H1 (cell line): ENCODE data around the gene ALOX5. TPM values are rescaled to one million over a fixed set of nuclear protein-coding genes. Genes with fewer than 3 reads are reported as not detected.

Source experiments
- CTCF ChIA-PET: fragments of 300-600 bp; sonication (Branson Sonifier 250); formaldehyde crosslinking; loops from one replicate; lab custom pipeline; 2021; ENCODE audit not compliant: partially characterized antibody; lab: Charles Lee
- POLR2A ChIA-PET: fragments of 300-600 bp; sonication (Branson Sonifier 250); formaldehyde crosslinking; loops from one replicate; lab custom pipeline; 2021; ENCODE audit warnings: inconsistent platforms; ENCODE audit not compliant: partially characterized antibody; lab: Charles Lee
- DNase-seq, 2 experiments: peaks; one replicate each; pipeline versions ENCODE4 v3.0.0 to v3.0.0-alpha.2; 2010 to 2022; ENCODE audit warnings: low spot score in 2 of 2, low read depth in 1 of 2, mixed read lengths in 1 of 2
- FAIRE-seq: peaks from 2 replicates; lab custom pipeline; 2011; peaks lifted over from hg19 to GRCh38; lab: Jason Lieb, UNC
- H2AFZ ChIP-seq: 2 replicates; pipeline ENCODE4 v1.8.1; 2012; ENCODE audit warnings: low read length, inconsistent platforms
- H2AK5ac ChIP-seq: 2 replicates; pipeline ENCODE4 v1.6.1; 2013; ENCODE audit warnings: low read depth, low read length
- H2BK120ac ChIP-seq: replicated peaks from 2 replicates; pipeline ENCODE3; 2013; ENCODE audit warnings: low read depth, low read length, inconsistent platforms
- H2BK12ac ChIP-seq: 2 replicates; pipeline ENCODE4 v1.6.1; 2013; ENCODE audit warnings: low read depth, low read length
- H2BK15ac ChIP-seq: 2 replicates; pipeline ENCODE4 v1.6.1; 2013; ENCODE audit warnings: low read length
- H2BK20ac ChIP-seq: 2 replicates; pipeline ENCODE4 v1.6.1; 2013; ENCODE audit warnings: low read length
- H2BK5ac ChIP-seq: 2 replicates; pipeline ENCODE4 v1.6.1; 2013; ENCODE audit warnings: low read depth, low read length
- H3K14ac ChIP-seq: 2 replicates; pipeline ENCODE4 v1.6.1; 2013; ENCODE audit warnings: inconsistent platforms; ENCODE audit not compliant: insufficient read length
- H3K18ac ChIP-seq: 2 replicates; pipeline ENCODE4 v1.6.1; 2013; ENCODE audit warnings: low read length; ENCODE audit errors: extremely low read depth
- H3K23ac ChIP-seq: 2 replicates; pipeline ENCODE4 v1.6.1; 2013; ENCODE audit warnings: inconsistent platforms; ENCODE audit not compliant: insufficient read length
- H3K23me2 ChIP-seq: 2 replicates; pipeline ENCODE4 v1.6.1; 2013; ENCODE audit warnings: low read depth, low read length
- H3K27ac ChIP-seq: 2 replicates; pipeline ENCODE4 v1.6.1; 2011; ENCODE audit warnings: low read depth, low read length, inconsistent platforms
- H3K27me3 ChIP-seq, 4 experiments: replicated peaks in 1 of 4; 1 replicate in 1 of 4; 2 replicates in 3 of 4; pipeline versions ENCODE4 v1.6.1 to v1.8.1; 2011 to 2013; ENCODE audit warnings: low read length in 3 of 4, mild to moderate bottlenecking in 3 of 4, inconsistent platforms in 2 of 4, mixed read lengths in 2 of 4, moderate library complexity in 1 of 4; ENCODE audit not compliant: control insufficient read depth in 3 of 4, insufficient read depth in 3 of 4; ENCODE audit errors: extremely low read depth in 1 of 4
- H3K36me3 ChIP-seq, 4 experiments: 2 replicates each; pipeline versions ENCODE4 v1.6.1 to v1.8.1; 2011 to 2013; ENCODE audit warnings: mild to moderate bottlenecking in 4 of 4, low read length in 3 of 4, moderate library complexity in 2 of 4, control low read depth in 1 of 4, inconsistent platforms in 1 of 4; ENCODE audit not compliant: insufficient read depth in 4 of 4, control insufficient read depth in 2 of 4
- H3K4ac ChIP-seq: replicated peaks from 2 replicates; pipeline ENCODE3; 2013; ENCODE audit warnings: low read length, low read depth, mixed read lengths, inconsistent platforms; ENCODE audit not compliant: insufficient read length
- H3K4me1 ChIP-seq, 4 experiments: replicated peaks in 1 of 4; 1 replicate in 1 of 4; 2 replicates in 3 of 4; pipeline versions ENCODE4 v1.6.1 to v1.8.1; 2011 to 2013; ENCODE audit warnings: low read length in 3 of 4, inconsistent platforms in 2 of 4, mixed read lengths in 1 of 4; ENCODE audit not compliant: insufficient read depth in 4 of 4, control insufficient read depth in 3 of 4
- H3K4me2 ChIP-seq, 2 experiments: 2 replicates each; pipeline versions ENCODE4 v1.6.1 to v1.8.1; 2011 to 2013; ENCODE audit warnings: low read depth in 2 of 2, low read length in 2 of 2, control low read depth in 1 of 2, inconsistent platforms in 1 of 2, mild to moderate bottlenecking in 1 of 2; ENCODE audit not compliant: insufficient read depth in 1 of 2
- H3K4me3 ChIP-seq, 4 experiments: fragments of 200-600, 300-600 bp in 1 of 4; sonication (generic), shearing (Covaris generic), sonication (Bioruptor Twin) in 1 of 4; 2 replicates each; pipeline versions ENCODE4 v1.5.1 to v1.8.1; 2011 to 2016; ENCODE audit warnings: low read length in 4 of 4, low read depth in 3 of 4, control low read depth in 2 of 4, inconsistent platforms in 2 of 4, mild to moderate bottlenecking in 2 of 4, mixed read lengths in 1 of 4, moderate library complexity in 1 of 4; ENCODE audit not compliant: insufficient read depth in 2 of 4; ENCODE audit errors: extremely low read depth in 1 of 4
- H3K56ac ChIP-seq: replicated peaks from 2 replicates; pipeline ENCODE3; 2013; ENCODE audit warnings: low read depth, mild to moderate bottlenecking, mixed read lengths, low read length, inconsistent platforms; ENCODE audit not compliant: insufficient read length
- H3K79me1 ChIP-seq: 2 replicates; pipeline ENCODE4 v1.6.1; 2013; ENCODE audit warnings: low read depth, low read length, control low read depth
- H3K79me2 ChIP-seq, 2 experiments: 2 replicates each; pipeline versions ENCODE4 v1.6.1 to v1.8.1; 2012 to 2013; ENCODE audit warnings: low read length in 2 of 2, mild to moderate bottlenecking in 2 of 2, inconsistent platforms in 1 of 2; ENCODE audit not compliant: insufficient read depth in 2 of 2, control insufficient read depth in 1 of 2
- H3K9ac ChIP-seq, 4 experiments: replicated peaks in 1 of 4; 1 replicate in 1 of 4; 2 replicates in 3 of 4; pipeline versions ENCODE4 v1.6.1 to v1.8.1; 2011 to 2013; ENCODE audit warnings: low read depth in 3 of 4, low read length in 3 of 4, control low read depth in 2 of 4, mild to moderate bottlenecking in 2 of 4, moderate library complexity in 2 of 4, inconsistent platforms in 1 of 4; ENCODE audit errors: extremely low read depth in 1 of 4
- H3K9me3 ChIP-seq, 2 experiments: 2 replicates each; pipeline versions ENCODE4 v1.6.1 to v1.8.1; 2012 to 2013; ENCODE audit warnings: mild to moderate bottlenecking in 2 of 2, moderate library complexity in 2 of 2, control low read depth in 1 of 2, inconsistent platforms in 1 of 2, low read depth in 1 of 2, low read length in 1 of 2, mixed read lengths in 1 of 2; ENCODE audit not compliant: insufficient read depth in 2 of 2
- H4K20me1 ChIP-seq, 2 experiments: replicated peaks in 1 of 2; 2 replicates each; pipeline versions ENCODE3 to v1.8.1; 2011 to 2013; ENCODE audit warnings: inconsistent platforms in 2 of 2, low read length in 2 of 2, mild to moderate bottlenecking in 1 of 2; ENCODE audit not compliant: insufficient read depth in 2 of 2, control insufficient read depth in 1 of 2
- H4K5ac ChIP-seq: 2 replicates; pipeline ENCODE4 v1.6.1; 2013; ENCODE audit warnings: low read length, low read depth, mixed read lengths, inconsistent platforms; ENCODE audit not compliant: insufficient read length
- H4K8ac ChIP-seq: 2 replicates; pipeline ENCODE4 v1.8.0; 2013; ENCODE audit warnings: mild to moderate bottlenecking, moderate library complexity, low read length, inconsistent platforms; ENCODE audit not compliant: insufficient read depth; ENCODE audit errors: extremely low read depth
- H4K91ac ChIP-seq: replicated peaks from 2 replicates; pipeline ENCODE3; 2013; ENCODE audit warnings: low read length, mixed read lengths, inconsistent platforms; ENCODE audit not compliant: insufficient read length
- ASH2L ChIP-seq: fragments of 200-600, 300-600 bp; sonication (generic); IDR thresholded peaks from one replicate; pipeline ENCODE4 v1.7.1; 2017; ENCODE audit warnings: low read length
- ATF3 ChIP-seq: IDR thresholded peaks from 2 replicates; pipeline ENCODE4 v1.6.1; 2011; ENCODE audit warnings: low read depth, mild to moderate bottlenecking, low read length; ENCODE audit not compliant: insufficient read depth
- PHF8 ChIP-seq: fragments of 200-600 bp; sonication (generic); conservative IDR thresholded peaks from 2 replicates; pipeline ENCODE4 v1.7.1; 2012; ENCODE audit warnings: low read depth, mild to moderate bottlenecking, inconsistent platforms, low read length, moderate library complexity
- POU5F1 ChIP-seq: IDR thresholded peaks from 2 replicates; pipeline ENCODE4 v1.6.1; 2011; ENCODE audit warnings: low read depth, mild to moderate bottlenecking, low read length, moderate library complexity
- RBBP5 ChIP-seq: IDR thresholded peaks from 2 replicates; pipeline ENCODE4 v1.7.1; 2012; ENCODE audit warnings: low read depth, mild to moderate bottlenecking, inconsistent platforms, low read length, moderate library complexity, borderline replicate concordance
- SRF ChIP-seq: IDR thresholded peaks from 2 replicates; pipeline ENCODE4 v1.6.1; 2011; ENCODE audit warnings: mild to moderate bottlenecking, low read depth, low read length, moderate library complexity
- TAF7 ChIP-seq: optimal IDR thresholded peaks from 2 replicates; pipeline ENCODE3; 2011; ENCODE audit warnings: low read depth, mild to moderate bottlenecking, inconsistent platforms, low read length, moderate library complexity, borderline replicate concordance
- TBP ChIP-seq: IDR thresholded peaks from 2 replicates; pipeline ENCODE4 v1.6.1; 2011; ENCODE audit warnings: low read depth, low read length, improper control_type of control experiment
- WGBS, 2 experiments: shearing (Covaris generic) in 1 of 2; methylation state at CpG; one replicate each; pipeline versions ENCODE4 v1.1.6 to v1.1.7; 2013 to 2015; ENCODE audit warnings: low lambda C conversion rate in 2 of 2, mixed read lengths in 2 of 2, inconsistent platforms in 1 of 2, low coverage in 1 of 2, missing lambda C conversion rate in 1 of 2; ENCODE audit not compliant: insufficient replicate concordance in 2 of 2, insufficient coverage in 1 of 2, insufficient read length in 1 of 2; ENCODE audit errors: extremely low coverage in 1 of 2, missing lambda C conversion rate in 1 of 2; 5-methylcytosine and 5-hydroxymethylcytosine counted together
- polyA plus RNA-seq, 7 experiments: library from polyadenylated mRNA; depleted of rRNA in 3 of 7; stranded (reverse) in 5 of 7; unstranded in 2 of 7; fragments of >200 nt in 5 of 7; fragments of 200-250 nt in 2 of 7; gene quantifications; 1 replicate in 5 of 7; 2 replicates in 1 of 7; 4 replicates in 1 of 7; pipeline versions ENCODE4 v1.2.1 to v1.2.3, GENCODE V29; 2011 to 2013; ENCODE audit warnings: missing spikeins in 2 of 7, mixed read lengths in 2 of 7
- total RNA-seq: library from RNA; stranded (reverse); fragmentation: NEBNext Ultra II Directional; extraction: Animal tissue kit (Norgen Biotek cat#: 25700); gene quantifications from 2 replicates; pipeline ENCODE4 v1.2.1, GENCODE V29; 2021

ALOX5 gene
- total and polyA plus RNA-seq, 2 of the 8 experiments (the other 6 are each of a cell fraction or from before 2014, with no cell fraction given): 1.6 to 3.8 TPM

- TF ChIP-seq POU5F1 (no peak), RBBP5 (no peak), ATF3 (no peak), ASH2L (no peak), TAF7 (no peak), TBP (no peak), SRF (no peak), PHF8 (no peak)
- no peaks in the 10 kb centered on the region for H3K27me3 ChIP-seq
- DNase-seq (peak in 1 of 2 experiments; percentile 45), FAIRE-seq (no peak)
- no peaks in the 10 kb centered on the region for H3K36me3 ChIP-seq
- H3K4me3 ChIP-seq: no peak overlapping the region
- ChIA-PET POLR2A (interaction anchor here (1.0 kb wide), 1 partner anchor 9 kb away, joined by 3 read pairs; no protein-coding TSS in a partner anchor), CTCF (interaction anchor here (0.7 to 2.1 kb wide), 6 partner anchors 10 to 209 kb away, joined by 3 to 8 read pairs (median 4); no protein-coding TSS in a partner anchor)
- no peak overlapping the region for H3K4me2 ChIP-seq
- H2AFZ ChIP-seq: no peak overlapping the region
- H3K18ac ChIP-seq: no peak overlapping the region
- H3K27ac ChIP-seq: no peak overlapping the region
- H4K20me1 ChIP-seq: no peaks in the 10 kb centered on the region
- H3K4me1 ChIP-seq: no peaks in the 10 kb centered on the region
- H3K23me2 ChIP-seq: no peaks in the 10 kb centered on the region
- no peak overlapping the region for H2BK5ac ChIP-seq
- H2AK5ac ChIP-seq: no peak overlapping the region
- H2BK120ac ChIP-seq: no peak overlapping the region
- no peaks in the 10 kb centered on the region for H3K9me3 ChIP-seq
- H3K79me2 ChIP-seq: no peaks in the 10 kb centered on the region
- 96% methylated on average over 14 of the region's 24 CpGs; no CpG with 5 or more reads in 1 of the 2 experiments for WGBS, 2 experiments
- no peak overlapping the region for H2BK12ac ChIP-seq
- H4K5ac ChIP-seq: no peak overlapping the region
- H3K56ac ChIP-seq: no peak overlapping the region
- H2BK20ac ChIP-seq: no peak overlapping the region
- no peak overlapping the region for H3K4ac ChIP-seq
- H2BK15ac ChIP-seq: no peak overlapping the region
- H4K91ac ChIP-seq: no peak overlapping the region
- H4K8ac ChIP-seq: no peak overlapping the region
- H3K14ac ChIP-seq: no peak overlapping the region
- no peaks in the 10 kb centered on the region for H3K79me1 ChIP-seq
- H3K23ac ChIP-seq: no peak overlapping the region
- no peak overlapping the region for H3K9ac ChIP-seq
Measured at GRCh38 chr10:45444022-45444421, 70.0 kb downstream of the ALOX5 start.
